Effector memory CD4-positive, alpha-beta T cell (primary cell): ENCODE results near the gene DACT3.

ENCODE experiments used
- DNase-seq, 3 donors: peaks; one replicate each; pipeline ENCODE4 v3.0.0-alpha.2; 2020
- H3K27ac ChIP-seq: 2 replicates; pipeline ENCODE4 v1.7.0; 2013; ENCODE audit warnings: mild to moderate bottlenecking, low read length, moderate library complexity; ENCODE audit not compliant: insufficient read depth, poor library complexity, severe bottlenecking
- H3K27me3 ChIP-seq: replicated peaks from 2 replicates; pipeline ENCODE4 v1.7.0; 2013; ENCODE audit warnings: mild to moderate bottlenecking, low read length; ENCODE audit not compliant: insufficient read depth, control insufficient read depth, poor library complexity, severe bottlenecking
- H3K36me3 ChIP-seq: 2 replicates; pipeline ENCODE4 v1.7.0; 2013; ENCODE audit warnings: mild to moderate bottlenecking, low read length, moderate library complexity; ENCODE audit not compliant: control insufficient read depth, insufficient read depth
- H3K4me1 ChIP-seq: 2 replicates; pipeline ENCODE4 v1.7.0; 2013; ENCODE audit warnings: low read length, mild to moderate bottlenecking; ENCODE audit not compliant: control insufficient read depth, insufficient read depth, poor library complexity, severe bottlenecking
- H3K4me3 ChIP-seq: 2 replicates; pipeline ENCODE4 v1.7.0; 2013; ENCODE audit warnings: low read length, low read depth, mild to moderate bottlenecking; ENCODE audit not compliant: insufficient read depth, poor library complexity, severe bottlenecking
- H3K9me3 ChIP-seq: 2 replicates; pipeline ENCODE4 v1.7.0; 2013; ENCODE audit warnings: mild to moderate bottlenecking, low read length, moderate library complexity; ENCODE audit not compliant: control insufficient read depth

The DACT3 gene

DNA sequence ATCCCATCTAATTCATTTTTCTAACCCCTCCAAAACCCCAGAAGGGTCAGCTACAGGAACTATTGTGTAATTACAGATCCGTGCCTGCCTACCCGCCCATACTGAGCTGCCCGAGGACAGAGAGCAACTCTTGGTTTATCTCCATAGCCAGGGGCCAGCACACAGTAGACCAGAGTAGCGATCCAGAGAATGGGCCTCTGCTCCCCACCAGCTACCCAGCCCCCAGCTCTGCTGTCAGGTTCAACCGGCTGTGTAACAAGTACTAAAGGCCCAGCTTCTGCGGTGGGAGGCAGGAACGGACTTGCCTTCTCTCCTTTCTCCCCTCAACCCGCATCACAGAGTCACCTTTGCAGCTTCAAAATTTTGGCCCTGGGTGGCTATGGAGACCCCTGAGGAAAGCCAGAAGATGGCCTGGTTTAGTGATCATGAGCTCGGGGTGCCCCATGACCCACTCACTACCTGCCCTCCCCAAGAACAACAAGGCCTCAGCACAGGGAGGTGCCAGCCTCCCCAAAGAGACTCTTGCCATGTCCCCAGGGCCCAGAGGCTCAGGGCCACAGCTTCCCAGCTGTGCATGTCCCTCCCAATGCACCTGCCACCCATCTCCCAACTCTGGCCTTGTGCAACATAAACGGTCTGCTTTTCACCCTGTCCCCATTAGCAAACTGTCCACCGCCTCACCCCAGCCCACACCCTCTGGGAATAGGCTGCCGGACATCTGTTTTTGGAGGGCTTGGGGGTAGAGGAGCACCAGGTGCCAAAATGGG lies 54.1 kb downstream of the DACT3 start:
- DNase-seq, result no peak
- Histone ChIP-seq H3K9me3 (no peaks in the 10 kb centered on the region), H3K36me3 (peaks cover 51% of the 10 kb centered on the region), H3K4me3 (no peak overlapping the region), H3K27me3 (no peaks in the 10 kb centered on the region), H3K4me1 (peaks cover 41% of the 10 kb centered on the region), H3K27ac (no peak overlapping the region)

DNA sequence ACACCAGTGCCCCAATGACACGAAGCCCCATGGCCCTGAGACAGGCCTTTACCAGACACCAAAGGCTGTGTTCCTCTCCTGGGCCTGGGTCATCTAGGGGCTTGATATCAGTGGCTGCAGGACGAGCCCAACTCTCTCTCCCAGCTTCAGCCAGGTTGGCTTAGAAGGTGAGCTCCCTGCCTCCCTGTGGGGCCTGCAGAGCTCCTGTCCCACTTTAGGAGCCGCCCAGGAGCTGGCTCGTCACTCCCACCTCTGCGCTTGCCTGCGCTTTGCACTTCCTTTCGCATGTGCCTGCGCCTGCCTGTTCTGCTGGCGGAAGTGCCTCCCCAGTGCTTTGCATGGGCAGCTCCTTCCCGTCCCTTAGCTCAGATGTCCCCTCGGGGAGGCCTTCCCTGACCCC lies 55.0 kb downstream of the DACT3 start:
- H3K27me3 ChIP-seq, result no peaks in the 10 kb centered on the region
- no peak overlapping the region for H3K27ac ChIP-seq
- no peak overlapping the region for H3K4me3 ChIP-seq
- H3K36me3 ChIP-seq, result peaks cover 51% of the 10 kb centered on the region
- H3K9me3 ChIP-seq, result no peaks in the 10 kb centered on the region
- DNase-seq, result no peak
- peaks cover 33% of the 10 kb centered on the region for H3K4me1 ChIP-seq

DNA sequence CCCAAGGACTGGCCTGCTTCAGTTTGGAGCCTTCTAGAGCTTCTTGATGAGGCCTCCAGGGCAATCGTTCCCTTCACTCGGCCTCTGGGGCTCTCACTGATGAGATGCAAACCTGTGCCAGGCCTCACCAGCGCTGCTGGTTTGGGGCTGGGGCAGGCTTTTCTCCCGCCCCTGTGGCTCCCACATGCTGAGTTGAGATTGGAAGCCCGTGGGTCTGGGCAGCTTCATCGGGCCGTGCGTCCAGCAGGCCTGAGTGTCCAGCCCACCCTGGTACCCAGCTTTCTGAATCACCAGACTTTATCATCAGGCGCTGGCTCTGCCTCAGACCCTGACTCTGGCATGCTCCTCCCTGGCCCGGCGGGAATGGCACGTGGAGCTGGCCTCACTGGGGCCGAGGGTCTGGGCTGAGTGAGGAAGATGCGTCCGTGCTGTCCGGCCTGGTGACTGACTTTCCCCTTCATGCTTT lies 55.6 kb downstream of the DACT3 start:
- no peaks in the 10 kb centered on the region for H3K9me3 ChIP-seq
- H3K4me3 ChIP-seq, result no peak overlapping the region
- H3K36me3 ChIP-seq, result peaks cover 51% of the 10 kb centered on the region
- no peak overlapping the region for H3K27ac ChIP-seq
- H3K27me3 ChIP-seq, result no peaks in the 10 kb centered on the region
- peaks cover 27% of the 10 kb centered on the region for H3K4me1 ChIP-seq
- no peak for DNase-seq

DNA sequence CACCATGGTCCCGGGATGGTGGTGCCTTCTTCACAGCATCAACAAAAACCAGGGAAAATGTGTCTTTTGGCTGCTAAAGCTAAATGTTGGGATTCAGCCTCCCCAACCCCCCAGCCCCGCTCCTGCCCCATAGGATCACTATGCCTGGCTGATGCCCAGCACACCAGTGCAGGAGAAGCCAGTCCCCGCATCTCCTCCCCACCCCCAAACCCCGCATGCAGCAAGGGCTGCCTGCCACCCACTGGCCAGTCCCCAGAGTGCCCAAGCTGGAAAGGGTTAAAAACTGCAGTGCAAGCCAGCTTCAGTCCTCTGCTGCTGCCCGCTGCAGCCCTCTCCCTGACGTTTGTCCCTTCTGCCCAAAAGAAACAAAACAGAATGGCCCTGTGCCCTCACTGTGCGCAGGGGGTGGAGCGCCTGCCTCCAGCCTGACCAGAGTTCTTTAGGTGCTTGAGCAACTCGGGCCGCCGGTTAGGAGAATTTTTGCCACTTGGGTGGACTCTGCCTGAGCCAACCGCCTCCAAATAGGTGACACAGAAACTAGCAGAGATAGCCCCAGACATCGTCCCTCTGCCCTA lies 56.1 kb downstream of the DACT3 start:
- peaks cover 48% of the 10 kb centered on the region for H3K36me3 ChIP-seq
- H3K4me3 ChIP-seq, result no peak overlapping the region
- H3K27me3 ChIP-seq, result no peaks in the 10 kb centered on the region
- H3K4me1 ChIP-seq, result peaks cover 23% of the 10 kb centered on the region
- H3K27ac ChIP-seq, result no peak overlapping the region
- DNase-seq, result no peak
- H3K9me3 ChIP-seq, result no peaks in the 10 kb centered on the region

DNA sequence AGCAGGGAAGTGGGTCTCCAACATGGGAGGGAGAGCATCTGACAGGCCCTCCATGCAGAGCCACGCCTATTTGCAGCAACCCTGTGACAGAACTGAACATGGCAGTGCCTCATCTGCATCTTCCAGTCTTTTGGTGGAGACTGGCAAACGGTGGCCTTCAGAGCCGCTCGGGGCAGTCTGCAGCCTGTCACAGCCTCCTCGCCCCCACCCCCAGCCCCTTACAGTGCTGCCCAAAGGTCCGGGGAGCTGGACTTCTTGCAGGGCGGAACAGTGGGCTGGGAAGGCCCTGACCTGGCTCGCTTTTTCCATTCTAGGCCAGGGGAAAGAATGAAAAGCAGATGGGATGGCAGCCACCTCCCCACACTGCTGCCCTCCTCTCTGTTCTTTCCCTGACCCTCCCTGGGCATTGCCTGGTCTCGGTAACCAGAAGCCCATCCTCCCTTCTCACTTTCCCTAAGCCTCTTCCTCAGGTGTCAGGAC lies 57.2 kb downstream of the DACT3 start:
- peaks cover 23% of the 10 kb centered on the region for H3K4me1 ChIP-seq
- peak overlapping the region; percentile 96 for H3K4me3 ChIP-seq
- H3K27ac ChIP-seq, result peak overlapping the region; percentile 77
- no peak for DNase-seq
- no peaks in the 10 kb centered on the region for H3K27me3 ChIP-seq
- H3K36me3 ChIP-seq, result peaks cover 37% of the 10 kb centered on the region
- no peaks in the 10 kb centered on the region for H3K9me3 ChIP-seq

DNA sequence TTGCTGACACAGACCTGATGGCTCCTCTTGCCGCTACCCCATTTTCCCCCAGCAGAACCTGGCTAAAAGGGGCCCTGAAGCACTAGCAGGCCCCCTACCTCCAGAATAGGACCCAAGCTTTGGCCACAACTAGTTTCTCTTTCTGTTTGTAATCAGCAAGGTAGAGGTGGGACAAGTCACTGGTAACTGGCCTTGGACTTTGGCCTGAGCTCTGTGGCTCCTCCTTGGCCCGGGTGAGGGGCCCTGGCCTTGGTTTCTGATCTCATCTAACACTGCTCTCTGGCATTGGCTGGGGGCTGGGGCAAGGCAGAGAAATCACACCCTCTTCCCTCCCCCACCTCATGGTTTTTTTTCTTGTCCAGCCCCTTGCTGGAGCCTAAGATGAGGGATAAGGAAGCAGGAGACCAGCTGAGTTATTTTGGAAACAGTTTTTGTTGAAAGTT lies 57.8 kb downstream of the DACT3 start:
- Histone ChIP-seq H3K27ac (peak overlapping the region; percentile 77), H3K9me3 (no peaks in the 10 kb centered on the region), H3K27me3 (no peaks in the 10 kb centered on the region), H3K36me3 (peaks cover 32% of the 10 kb centered on the region), H3K4me1 (peaks cover 23% of the 10 kb centered on the region), H3K4me3 (peak overlapping the region; percentile 96)
- DNase-seq, result no peak

DNA sequence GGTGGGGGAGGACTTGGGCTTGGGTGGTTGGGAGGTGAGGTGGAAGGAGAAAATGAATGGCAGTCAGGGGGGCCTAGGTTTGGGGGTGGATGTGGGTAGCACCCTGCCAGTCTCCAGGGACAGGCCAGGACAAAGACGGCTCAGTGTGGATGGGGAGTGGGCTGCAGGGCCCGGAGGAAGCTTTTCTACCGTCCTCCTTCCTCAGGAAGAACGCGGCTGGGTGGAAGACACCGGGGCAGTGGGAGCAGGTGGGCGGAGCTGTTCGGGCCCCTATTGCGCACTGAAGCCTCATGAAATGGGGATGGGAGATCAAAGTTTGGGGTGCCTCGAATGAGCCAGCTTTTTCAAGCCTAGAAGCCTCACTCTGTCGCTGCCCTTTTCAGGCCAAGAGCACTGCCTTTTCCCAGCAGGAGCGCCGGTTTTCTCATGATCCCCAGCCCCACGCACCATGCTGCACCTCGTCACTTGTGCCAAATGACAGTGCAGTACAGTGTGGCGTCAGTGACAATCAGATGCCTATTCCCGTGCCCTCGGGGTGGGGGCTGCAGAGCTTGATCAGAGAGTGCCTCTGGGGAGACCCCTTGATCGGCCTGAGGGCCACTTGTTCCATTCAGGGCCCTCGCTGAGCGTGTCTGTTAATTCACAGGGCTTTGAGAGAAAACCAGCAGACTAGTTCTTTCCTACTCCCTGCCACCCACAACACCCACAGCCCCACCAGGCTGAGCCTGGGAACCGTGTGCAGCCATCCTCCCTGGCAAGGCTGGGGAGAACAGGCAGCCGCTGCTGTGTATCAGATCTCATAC lies 58.4 kb downstream of the DACT3 start:
- H3K9me3 ChIP-seq, result no peaks in the 10 kb centered on the region
- H3K36me3 ChIP-seq, result peaks cover 25% of the 10 kb centered on the region
- no peak for DNase-seq
- H3K27ac ChIP-seq, result peak overlapping the region; percentile 77
- H3K27me3 ChIP-seq, result no peaks in the 10 kb centered on the region
- H3K4me1 ChIP-seq, result peaks cover 23% of the 10 kb centered on the region
- H3K4me3 ChIP-seq, result peak overlapping the region; percentile 96

DNA sequence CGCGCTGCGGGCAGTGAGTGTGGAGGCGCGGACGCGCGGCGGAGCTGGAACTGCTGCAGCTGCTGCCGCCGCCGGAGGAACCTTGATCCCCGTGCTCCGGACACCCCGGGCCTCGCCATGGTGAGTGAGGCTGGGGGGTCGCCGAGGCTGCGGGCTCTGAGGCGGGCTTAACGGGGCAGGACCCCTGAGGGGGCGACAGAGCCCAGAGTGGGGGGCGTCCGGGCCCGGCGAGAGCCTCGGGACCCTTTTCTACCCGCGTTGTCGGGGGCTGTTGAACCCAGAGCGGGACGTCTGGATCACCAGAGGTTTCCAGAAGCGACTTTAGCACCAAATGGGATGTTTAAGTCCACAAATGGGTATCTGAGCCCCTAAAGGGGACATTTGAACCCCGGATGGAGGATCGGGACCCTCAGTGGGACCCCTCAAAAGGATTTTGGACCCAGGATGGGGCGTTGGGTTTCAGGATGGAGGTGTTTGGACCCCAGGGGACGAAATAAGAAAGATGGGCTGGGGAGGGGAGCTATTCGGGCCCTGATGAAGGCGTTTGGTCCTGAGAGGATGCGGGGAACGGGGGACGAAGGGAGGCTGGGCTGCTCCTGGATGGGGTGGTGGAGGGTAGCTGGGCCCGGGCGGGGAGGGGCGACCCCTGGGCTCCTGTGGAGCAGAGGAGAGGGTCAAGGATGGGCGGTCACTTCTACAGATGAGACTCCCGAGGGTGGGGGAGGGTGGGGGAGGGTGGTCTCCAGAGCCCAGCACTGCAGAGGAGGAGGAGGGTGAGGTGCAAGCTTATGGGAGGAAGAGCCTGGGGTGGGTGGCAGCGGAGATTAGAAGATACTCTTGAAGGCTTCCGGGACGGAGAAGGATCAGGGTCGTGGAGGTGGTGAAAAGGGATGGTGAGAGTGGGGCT lies 59.4 kb downstream of the DACT3 start, which contains the start of gene CALM3:
Gene CALM3, plus strand, starts transcription at position 13 of the 907 bp plus-strand sequence. Its CDS starts 105 bp downstream, at position 118.
- H3K4me3 ChIP-seq, result peak within 1 kb of the TSS; percentile 96
- DNase-seq, result no peak
- H3K27ac ChIP-seq, result peak within 1 kb of the TSS; percentile 100
- H3K27me3 ChIP-seq, result no peaks in the 10 kb centered on the region
- no peaks in the 10 kb centered on the region for H3K9me3 ChIP-seq
- H3K36me3 ChIP-seq, result peaks cover 15% of the 10 kb centered on the region
- H3K4me1 ChIP-seq, result peaks cover 23% of the 10 kb centered on the region
